Activated CD4-positive, CD25-positive, alpha-beta regulatory T cell treated with anti-CD3 and anti-CD28 coated beads, Interleukin-2, amount 50 U/mL, for 24 hours (primary cell): ENCODE results near the gene HERC4.
A peak's percentile ranks its signal among the peaks of the same experiment; 100 is the strongest.
"Not testable (repeated sequence)": the region's sequence is repeated elsewhere in the genome, so short reads cannot be mapped to it uniquely, and the experiment has no call there.

ENCODE experiments used
- ATAC-seq, 2 donors: fragments of 150-1000 bp; cut with Tn5 transposase; one replicate each; pipeline ENCODE4 v1.10.0; 2021; ENCODE audit warnings: mild to moderate bottlenecking in 1 of 2, moderate library complexity in 1 of 2

HERC4 gene

GRCh38 chr10:68043030-68043429, 32.1 kb downstream of the HERC4 start:
- ATAC-seq, result peak; percentile 79 to 87

DNA sequence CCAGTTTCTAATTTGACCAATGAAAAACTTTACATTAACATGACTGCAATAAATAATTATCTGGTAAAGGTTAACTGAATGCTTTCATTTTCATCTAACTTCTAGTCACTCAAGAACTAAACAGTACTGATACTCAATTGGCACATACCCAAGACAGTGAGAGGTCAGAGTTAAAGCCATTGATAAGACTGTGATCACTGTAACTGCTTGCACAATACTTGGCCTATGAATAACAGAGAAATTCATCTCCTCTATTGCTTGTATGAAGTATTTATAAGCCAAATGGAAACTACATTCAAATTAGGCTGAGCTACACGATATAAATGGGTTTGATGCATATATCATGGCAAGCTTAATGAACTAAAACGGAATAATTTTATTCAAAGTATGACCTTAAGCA, 43.0 kb downstream of the HERC4 start:
- peak in 1 of 2 donors; percentile 59 for ATAC-seq

DNA sequence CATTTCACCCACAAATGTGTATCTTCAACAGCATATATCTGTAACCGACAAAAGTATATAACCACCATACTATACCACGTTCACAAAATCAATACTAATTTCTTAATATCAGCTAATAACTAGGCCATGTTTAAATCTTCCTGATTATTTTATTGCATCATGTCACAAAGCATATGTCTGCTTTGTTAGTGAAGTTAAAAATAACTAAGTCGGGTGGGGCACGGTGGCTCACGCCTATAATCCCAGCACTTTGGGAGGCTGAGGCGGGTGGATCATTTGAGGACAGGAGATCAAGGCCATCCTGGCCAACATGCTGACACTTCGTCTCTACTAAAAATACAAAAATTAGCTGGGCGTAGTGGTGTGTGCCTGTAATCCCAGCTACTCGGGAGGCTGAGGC, 47.7 kb downstream of the HERC4 start:
- no peak for ATAC-seq

- ATAC-seq, result peak in 1 of 2 donors; percentile 43
These were observed 51.8 kb downstream of the HERC4 start for GRCh38 chr10:68023292-68023691.

DNA sequence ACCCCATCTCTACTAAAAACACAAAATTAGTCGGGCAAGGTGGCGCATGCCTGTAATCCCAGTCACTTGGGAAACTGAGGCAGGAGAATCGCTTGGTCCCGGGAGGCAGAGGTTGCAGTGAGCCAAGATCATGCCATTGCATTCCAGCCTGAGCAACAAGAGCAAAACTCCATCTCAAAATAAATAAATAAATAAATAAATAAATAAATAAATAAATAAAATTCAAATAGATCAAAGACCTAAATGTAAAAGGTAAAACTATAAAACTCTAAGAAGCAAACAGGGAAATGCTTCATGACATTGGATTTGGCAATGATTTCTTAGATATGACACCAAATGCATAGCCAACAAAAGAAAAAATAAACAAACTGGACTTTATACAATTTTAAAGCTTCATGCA, 52.8 kb downstream of the HERC4 start:
- ATAC-seq, result not testable (repeated sequence)

GRCh38 chr10:68016519-68016918, 58.6 kb downstream of the HERC4 start:
- ATAC-seq, result not testable (repeated sequence)

GRCh38 chr10:68010426-68010940, 64.6 kb downstream of the HERC4 start:
- no peak for ATAC-seq

DNA sequence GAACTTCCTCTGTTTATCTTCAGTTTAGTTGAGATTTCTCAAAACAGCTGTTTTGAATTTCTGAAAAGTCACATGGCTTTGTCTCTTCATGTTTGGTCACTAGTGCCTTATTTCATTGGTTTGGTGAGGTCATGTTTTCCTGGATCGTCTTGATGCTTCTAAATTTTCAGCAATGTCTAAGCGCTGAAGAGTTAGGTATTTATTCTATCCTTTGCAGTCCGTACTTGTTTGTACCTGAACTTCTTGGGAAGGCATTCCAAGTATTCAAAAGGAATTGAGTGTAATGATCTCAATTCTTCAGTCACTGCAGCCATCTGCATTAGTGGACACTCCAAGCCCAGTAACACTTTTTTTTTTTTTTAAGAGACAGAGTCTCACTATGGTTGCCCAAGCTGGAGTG, 67.7 kb downstream of the HERC4 start:
- ATAC-seq, result no peak

DNA sequence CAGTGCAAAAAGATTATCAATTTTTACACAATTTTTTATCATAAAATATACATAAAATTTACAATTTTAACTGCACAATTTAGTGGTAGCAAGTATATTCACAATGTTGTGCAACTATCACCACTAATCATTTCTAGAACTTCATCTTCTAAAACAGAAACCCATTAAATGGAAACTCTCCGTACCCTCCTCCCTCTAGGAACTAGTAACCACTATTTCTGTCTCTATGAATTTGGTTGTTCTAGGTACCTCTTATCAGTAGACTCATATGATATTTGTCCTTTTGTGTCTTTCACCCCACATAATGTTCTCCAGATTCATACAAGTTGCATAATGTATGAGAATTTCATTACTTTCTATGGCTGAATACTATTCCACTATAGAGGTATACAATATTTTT, 73.5 kb downstream of the HERC4 start:
- ATAC-seq, result peak in 1 of 2 donors; percentile 45

DNA sequence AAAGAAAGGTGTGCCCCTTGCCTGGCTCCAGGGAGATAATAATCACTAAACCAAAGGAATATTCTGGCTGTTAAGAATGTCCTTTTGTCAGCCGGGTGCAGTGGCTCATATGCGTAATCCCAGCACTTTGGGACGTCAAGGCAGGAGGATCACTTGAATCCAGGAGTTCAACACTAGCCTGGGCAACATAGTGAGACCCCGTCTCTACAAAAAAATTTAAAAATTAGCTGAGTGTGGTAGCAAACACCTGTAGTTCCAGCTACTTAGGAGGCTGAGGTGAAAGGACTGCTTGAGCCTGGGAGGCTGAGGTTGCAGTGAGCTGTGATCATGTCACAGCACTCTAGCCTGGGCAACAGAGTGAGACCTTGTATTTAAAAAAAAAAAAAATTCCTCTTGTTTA, 74.1 kb downstream of the HERC4 start:
- ATAC-seq, result no peak

DNA sequence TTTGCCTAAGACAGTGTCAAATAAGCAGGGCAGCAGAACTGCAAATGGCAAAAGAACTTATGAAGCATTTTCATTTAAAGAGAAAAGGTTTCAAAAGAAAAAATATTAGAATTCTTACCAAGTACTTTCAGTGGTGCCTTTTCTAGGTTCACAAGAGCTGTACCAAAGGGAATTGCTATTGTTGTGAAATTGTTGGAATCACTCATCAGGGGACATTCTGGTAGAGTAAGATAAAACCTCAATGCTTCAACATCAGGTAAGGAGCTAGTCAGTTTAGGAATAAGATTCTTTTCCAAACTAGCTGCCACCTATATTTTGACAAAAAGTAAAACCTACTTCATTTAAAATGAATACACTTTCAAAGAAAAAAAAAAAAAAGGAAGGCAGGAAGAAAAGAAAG, 85.0 kb downstream of the HERC4 start:
- no peak for ATAC-seq

DNA sequence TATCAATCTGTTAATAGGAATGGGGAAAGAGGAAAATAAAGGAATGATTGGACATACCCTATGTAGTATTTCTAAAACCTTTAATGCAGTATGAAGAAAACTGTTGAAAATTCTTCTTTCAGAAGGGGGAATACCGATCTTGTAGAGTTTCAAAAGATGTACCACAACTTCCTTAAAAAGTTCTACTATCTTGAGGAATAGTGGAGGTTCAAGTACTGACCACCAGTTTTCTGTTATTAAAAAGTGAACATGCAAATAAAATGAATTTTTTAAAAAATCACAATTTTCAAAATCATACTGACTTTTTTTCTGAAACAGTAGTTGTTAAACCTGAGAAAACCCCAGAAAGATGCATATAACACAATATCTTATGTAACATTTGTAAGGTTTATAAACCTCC, 86.5 kb downstream of the HERC4 start:
- ATAC-seq, result no peak

GRCh38 chr10:67982603-67983002, 92.5 kb downstream of the HERC4 start:
- ATAC-seq, result not testable (repeated sequence)

DNA sequence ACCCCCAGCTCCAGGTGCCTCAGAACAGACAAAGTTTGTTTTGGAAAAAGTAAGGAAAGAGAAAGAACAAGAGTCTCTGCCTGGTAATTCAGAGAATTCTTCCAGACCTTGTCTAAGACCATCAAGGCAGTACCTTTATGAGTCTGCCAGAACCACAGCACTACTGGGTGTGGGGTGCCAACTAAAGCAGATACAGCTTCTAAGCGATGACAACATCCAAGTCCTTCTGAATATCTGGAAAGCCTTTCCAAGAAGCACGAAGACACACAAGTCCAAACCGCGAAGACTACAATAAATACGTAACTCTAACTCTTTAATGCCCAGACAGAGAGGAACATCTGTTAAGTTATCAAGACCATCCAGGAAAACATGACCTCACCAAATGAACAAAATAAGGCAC, 96.3 kb downstream of the HERC4 start:
- ATAC-seq, result no peak

DNA sequence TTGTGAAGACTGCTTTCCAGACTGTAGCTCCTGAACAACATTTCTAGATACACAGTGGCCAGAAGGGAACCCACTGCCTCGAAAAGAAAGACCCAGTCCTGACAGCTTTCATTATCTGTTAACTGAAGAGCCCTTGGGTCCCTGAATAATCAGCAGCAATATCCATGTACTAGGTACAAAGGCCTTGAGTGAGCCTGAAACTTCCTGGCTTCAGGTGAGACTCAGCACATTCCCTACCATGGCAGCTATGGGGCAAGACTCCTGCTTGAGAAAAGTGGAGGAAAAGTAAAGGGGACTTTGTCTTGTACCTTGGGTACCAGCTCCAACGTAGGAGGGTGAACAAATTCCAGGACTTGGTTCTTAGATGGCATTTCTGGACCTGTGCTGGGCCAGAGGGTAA, 97.8 kb downstream of the HERC4 start:
- ATAC-seq, result no peak

DNA sequence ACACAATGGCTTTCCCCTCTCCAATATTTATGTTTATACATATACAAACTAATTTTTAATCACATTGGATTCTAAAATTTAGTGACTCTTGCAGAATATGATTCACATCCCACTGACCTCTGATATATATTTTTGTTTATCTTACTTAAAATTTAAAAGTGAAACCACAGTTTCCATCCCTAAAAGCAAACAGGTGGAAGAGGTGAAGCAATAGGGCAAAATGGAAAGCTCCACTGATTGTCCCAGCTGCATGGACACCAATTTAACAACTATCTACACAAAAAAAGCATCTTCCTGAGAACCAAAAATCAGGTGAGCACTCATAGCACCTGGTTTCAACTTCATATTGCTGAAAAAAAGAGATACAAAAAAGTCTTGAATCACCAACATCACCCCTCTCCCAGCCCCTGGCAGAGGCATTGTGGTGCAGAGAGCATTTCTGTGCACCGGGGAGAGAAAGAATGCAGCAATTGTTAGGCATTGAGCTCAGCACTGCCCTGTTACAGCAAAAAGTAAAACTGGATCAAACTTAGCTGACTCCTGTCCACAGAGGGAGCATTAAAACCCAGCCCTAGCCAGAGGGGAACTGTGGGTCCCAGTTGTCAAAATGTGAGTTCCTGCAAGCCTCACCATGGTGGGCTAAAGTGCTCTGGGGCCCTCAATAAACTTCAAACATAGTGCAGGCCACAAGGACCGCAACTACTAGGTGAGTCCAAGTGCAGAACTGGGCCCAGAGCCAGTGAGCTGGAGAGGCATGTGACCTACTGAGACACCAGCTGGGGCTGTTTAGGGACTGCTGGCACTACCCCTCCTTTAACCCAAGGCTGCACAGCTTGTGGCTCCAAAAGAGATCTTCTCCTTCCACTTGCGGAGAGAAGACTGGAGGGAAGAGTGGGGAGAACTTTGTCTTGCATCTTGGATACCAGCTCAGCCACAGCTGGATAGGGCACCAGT, 98.5 kb downstream of the HERC4 start:
- ATAC-seq, result no peak

DNA sequence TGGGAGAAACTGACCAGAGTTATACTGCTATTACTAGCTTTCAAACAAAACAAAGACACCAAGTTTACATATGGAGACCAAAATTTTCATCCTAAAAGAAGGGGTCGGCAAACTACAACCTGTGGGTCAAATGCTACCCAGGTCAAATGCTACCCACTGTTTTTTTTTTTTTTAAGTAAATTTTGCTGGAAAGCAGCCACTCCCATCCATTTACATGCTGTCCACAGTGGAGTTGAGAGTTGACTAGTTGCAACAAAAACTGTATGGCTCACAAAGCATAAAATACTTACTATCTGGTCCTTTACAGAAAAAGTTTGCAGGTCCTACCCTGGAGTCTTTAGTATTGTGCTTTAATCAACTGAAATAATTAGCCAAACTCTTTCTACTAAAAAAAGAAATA, 99.2 kb downstream of the HERC4 start:
- no peak for ATAC-seq

- no peak for ATAC-seq
These were observed 103.8 kb downstream of the HERC4 start for GRCh38 chr10:67971311-67971710.

- no peak for ATAC-seq
These were observed 105.2 kb downstream of the HERC4 start for GRCh38 chr10:67969875-67970274.

GRCh38 chr10:67966035-67966434, 109.0 kb downstream of the HERC4 start:
- not testable (repeated sequence) for ATAC-seq

DNA sequence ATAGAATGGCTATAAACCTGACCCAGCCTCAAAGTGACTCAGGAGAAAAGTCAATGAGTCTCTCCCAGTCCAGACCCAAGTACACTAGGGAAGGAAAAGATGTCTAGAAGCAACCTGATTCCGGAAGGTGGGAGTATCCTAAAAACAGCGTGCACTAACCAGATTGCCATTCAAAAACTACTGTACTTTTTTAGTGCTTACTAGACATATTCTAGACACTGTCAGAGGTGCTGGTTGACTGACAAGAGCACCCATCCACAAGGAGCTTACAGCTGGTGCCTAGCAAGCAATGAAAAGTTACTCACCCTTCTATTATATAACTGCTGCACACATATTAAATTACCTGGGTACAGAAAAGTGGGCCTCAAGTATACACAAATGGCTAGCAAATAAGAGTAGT, 109.6 kb downstream of the HERC4 start:
- no peak for ATAC-seq

DNA sequence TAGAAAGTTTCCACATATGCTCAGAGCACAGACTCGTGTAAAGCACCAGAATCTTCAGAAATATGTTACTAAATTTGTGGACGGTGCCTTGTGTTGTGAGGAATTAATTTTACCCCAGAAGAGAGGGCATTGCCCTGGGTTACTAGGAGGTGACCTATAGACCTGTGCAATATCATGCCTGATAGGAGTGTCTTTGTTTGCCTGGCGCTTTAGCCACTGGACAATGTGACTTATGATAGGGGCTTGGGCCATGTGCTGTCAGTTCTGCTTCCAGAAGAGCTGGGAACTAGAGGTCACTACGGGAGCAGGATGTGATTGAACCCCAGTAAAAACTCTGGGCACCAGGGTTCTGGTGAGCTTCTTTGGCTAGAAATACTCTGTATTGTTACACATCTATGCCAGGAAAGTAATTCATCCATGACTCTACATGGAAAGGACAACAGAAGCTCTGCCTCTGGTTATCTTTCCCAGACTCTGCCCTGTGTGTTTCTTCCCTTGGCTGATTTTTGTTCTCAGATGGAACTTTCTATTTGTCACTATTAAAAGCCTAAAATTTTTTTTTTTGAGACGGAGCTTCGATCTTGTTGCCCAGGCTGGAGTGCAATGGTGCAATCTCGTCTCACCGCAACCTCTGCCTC, 115.1 kb downstream of the HERC4 start:
- no peak for ATAC-seq

DNA sequence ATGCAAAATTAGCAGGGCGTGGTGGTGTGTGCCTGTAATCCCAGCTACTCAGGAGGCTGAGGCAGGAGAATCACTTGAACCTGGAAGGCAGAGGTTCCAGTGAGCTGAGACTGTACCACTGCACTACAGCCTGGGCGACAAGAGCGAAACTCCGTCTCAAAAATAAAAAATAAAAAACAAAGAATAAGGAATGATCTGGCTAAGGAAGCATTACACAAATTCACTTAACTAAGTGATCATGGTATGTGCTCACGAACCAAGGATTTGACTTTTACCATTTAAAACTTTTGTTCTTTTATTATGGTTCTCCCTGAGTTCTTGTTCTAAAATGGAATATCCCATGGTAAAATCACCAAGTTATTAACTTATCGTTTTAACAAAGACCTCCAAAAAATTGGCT, 119.5 kb downstream of the HERC4 start:
- ATAC-seq, result no peak

- ATAC-seq, result no peak
These were observed 131.2 kb downstream of the HERC4 start for GRCh38 chr10:67943917-67944316.
